Head of caudate nucleus (tissue), 42 donors: ENCODE data around the gene PAQR4.
A peak's percentile ranks its signal among the peaks of the same experiment; 100 is the strongest.
"Not testable (repeated sequence)": the region's sequence is repeated elsewhere in the genome, so short reads cannot be mapped to it uniquely, and the experiment has no call there.

Source experiments
- DNase-seq, 42 donors: peaks; one replicate each; pipeline versions ENCODE4 v3.0.0 to v3.0.0-alpha.2; 2020 to 2021; ENCODE audit warnings: mixed read lengths in 7 of 42
- intact Hi-C: fragments of 100-400 bp; cut with DNase I; formaldehyde crosslinking; loops from one replicate; pipeline ENCODE4 v1.15.0; 2022

Gene PAQR4

GRCh38 chr16:2968738-2969544, at the start of gene PAQR4:
TSS of gene PAQR4 (plus strand) at chr16:2969348. CDS start at chr16:2969675, 327 bp downstream.
- DNase-seq, result peak; percentile 68 to 95 (median 89)
- intact Hi-C loops, result no loop called here

GRCh38 chr16:2919511-2920255, 49.5 kb upstream of the PAQR4 start:
- intact Hi-C loops, result loop anchor here (5.0 kb wide), 1 partner anchor 53 kb away; no protein-coding TSS in a partner anchor
- DNase-seq, result peak in 37 of 42 donors; percentile 22 to 87 (median 65)

- no peak for DNase-seq
- intact Hi-C loops, result no loop called here
Observed at GRCh38 chr16:2923481-2923880, 45.7 kb upstream of the PAQR4 start.

- DNase-seq, result peak in 1 of 42 donors; percentile 8
- intact Hi-C loops, result loop anchor here (5.0 kb wide), 1 partner anchor 53 kb away; no protein-coding TSS in a partner anchor
Observed at GRCh38 chr16:2924901-2925755, 44.0 kb upstream of the PAQR4 start.

- intact Hi-C loops, result loop anchor here (5.0 kb wide), 1 partner anchor 54 kb away; no protein-coding TSS in a partner anchor
- DNase-seq, result no peak
Observed at GRCh38 chr16:2925951-2926649, 43.0 kb upstream of the PAQR4 start.

GRCh38 chr16:2926650-2926999, 42.5 kb upstream of the PAQR4 start:
- no peak for DNase-seq
- intact Hi-C loops, result loop anchor here (5.0 kb wide), 1 partner anchor 54 kb away; no protein-coding TSS in a partner anchor

- DNase-seq, result peak; percentile 68 to 95 (median 87)
- intact Hi-C loops, result loop anchor here (5.0 kb wide), 1 partner anchor 55 kb away; no protein-coding TSS in a partner anchor
Observed at GRCh38 chr16:2927010-2927646, 42.0 kb upstream of the PAQR4 start.

GRCh38 chr16:2928151-2928550, 41.0 kb upstream of the PAQR4 start:
- DNase-seq, result not testable (repeated sequence)
- intact Hi-C loops, result loop anchor here (5.0 kb wide), 1 partner anchor 56 kb away; no protein-coding TSS in a partner anchor

GRCh38 chr16:2928796-2929195, 40.4 kb upstream of the PAQR4 start:
- intact Hi-C loops, result loop anchor here (5.0 kb wide), 1 partner anchor 56 kb away; no protein-coding TSS in a partner anchor
- no peak for DNase-seq

GRCh38 chr16:2929693-2930092, 39.5 kb upstream of the PAQR4 start:
- intact Hi-C loops, result loop anchor here (5.0 kb wide), 1 partner anchor 57 kb away; no protein-coding TSS in a partner anchor

GRCh38 chr16:2930236-2930635, 38.9 kb upstream of the PAQR4 start:
- intact Hi-C loops, result no loop called here

More at GRCh38 chr16:2929693-2930092, 39.5 kb upstream of the PAQR4 start:
- DNase-seq, result no peak

GRCh38 chr16:2931231-2931914, 37.8 kb upstream of the PAQR4 start:
- intact Hi-C loops, DNase-seq: not testable (repeated sequence)

More at GRCh38 chr16:2930236-2930635, 38.9 kb upstream of the PAQR4 start:
- DNase-seq, result no peak

GRCh38 chr16:2933136-2933535, 36.0 kb upstream of the PAQR4 start:
- intact Hi-C loops, result no loop called here

GRCh38 chr16:2933701-2934100, 35.4 kb upstream of the PAQR4 start:
- intact Hi-C loops, result no loop called here
- DNase-seq, result no peak

More at GRCh38 chr16:2933136-2933535, 36.0 kb upstream of the PAQR4 start:
- DNase-seq, result no peak

- DNase-seq, result no peak
- intact Hi-C loops, result no loop called here
Observed at GRCh38 chr16:2934450-2934849, 34.7 kb upstream of the PAQR4 start.

- no peak for DNase-seq
- intact Hi-C loops, result no loop called here
Observed at GRCh38 chr16:2936436-2937011, 32.6 kb upstream of the PAQR4 start.

GRCh38 chr16:2937170-2937569, 32.0 kb upstream of the PAQR4 start:
- intact Hi-C loops, result no loop called here
- no peak for DNase-seq
